ENCODE measurements around the gene SMARCA4.
"Not testable (repeated sequence)": the region's sequence is repeated elsewhere in the genome, so short reads cannot be mapped to it uniquely, and the experiment has no call there.

The SMARCA4 gene

DNA sequence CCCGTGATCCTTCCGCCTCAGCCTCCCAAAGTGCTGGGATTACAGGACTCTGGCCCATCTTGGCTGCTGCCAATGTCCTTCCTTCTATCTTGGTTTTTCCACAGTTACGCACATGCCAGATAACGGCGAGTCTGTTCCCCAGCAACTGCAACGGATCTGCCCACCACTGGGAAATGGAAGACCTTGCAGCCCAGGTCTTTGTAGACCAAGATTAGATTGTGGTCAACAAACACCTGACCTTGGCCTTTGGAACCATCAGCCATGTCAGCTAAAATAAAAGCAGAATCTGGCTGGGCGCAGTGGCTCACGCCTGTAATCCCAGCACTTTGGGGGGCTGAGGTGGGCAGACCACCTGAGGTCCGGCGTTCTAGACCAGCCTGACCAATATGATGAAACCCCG is 118.1 kb downstream of the SMARCA4 start:
- no peak for DNase-seq

DNA sequence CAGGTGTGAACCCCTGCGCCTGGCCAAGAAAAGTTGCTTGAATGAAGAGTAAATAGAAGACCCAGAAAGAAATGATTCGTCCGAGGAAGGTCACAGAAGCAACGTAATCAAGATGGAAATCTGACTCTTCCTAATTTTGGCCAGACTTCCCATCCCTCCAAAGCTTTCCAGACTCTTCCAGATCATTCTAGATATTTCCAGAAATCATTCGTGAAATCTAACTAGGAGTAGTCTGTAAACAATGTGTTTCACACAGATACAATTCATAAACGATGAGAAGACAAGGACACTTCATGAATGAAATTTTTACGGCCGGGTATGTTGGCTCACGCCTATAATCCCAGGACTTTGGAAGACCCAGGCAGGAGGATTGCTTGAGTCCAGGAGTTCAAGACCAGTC is 119.2 kb downstream of the SMARCA4 start:
- no peak for DNase-seq

DNA sequence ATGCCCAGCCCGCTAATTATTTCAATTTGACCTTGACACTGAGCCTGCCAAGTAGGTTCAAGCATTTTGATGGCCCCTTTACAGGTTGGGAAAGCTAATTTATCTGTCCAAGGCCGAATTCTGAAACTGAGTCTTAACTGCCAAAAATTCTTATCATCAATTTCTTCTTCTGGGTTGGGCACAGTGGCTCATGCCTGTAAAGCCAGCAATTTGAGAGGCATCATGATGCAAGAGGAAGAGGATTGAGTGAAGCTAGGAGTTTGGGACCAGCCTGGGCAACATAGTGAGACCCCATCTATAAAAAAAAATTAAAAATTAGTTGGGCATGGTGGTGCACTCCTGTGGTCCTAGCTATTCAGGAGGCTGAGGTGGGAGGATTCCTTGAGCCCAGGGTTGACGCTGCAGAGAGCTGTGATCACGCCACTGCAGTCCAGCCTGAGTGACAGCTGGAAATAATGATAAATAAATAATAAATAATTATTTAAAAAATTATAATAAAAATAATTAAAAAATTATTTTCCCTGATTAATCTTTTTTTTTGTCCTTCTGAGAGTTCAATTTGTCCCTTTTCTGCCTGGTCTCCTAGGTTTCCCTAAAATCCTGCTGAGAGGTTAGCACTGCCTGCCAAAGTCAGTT is 127.2 kb downstream of the SMARCA4 start:
- no peak for DNase-seq

DNA sequence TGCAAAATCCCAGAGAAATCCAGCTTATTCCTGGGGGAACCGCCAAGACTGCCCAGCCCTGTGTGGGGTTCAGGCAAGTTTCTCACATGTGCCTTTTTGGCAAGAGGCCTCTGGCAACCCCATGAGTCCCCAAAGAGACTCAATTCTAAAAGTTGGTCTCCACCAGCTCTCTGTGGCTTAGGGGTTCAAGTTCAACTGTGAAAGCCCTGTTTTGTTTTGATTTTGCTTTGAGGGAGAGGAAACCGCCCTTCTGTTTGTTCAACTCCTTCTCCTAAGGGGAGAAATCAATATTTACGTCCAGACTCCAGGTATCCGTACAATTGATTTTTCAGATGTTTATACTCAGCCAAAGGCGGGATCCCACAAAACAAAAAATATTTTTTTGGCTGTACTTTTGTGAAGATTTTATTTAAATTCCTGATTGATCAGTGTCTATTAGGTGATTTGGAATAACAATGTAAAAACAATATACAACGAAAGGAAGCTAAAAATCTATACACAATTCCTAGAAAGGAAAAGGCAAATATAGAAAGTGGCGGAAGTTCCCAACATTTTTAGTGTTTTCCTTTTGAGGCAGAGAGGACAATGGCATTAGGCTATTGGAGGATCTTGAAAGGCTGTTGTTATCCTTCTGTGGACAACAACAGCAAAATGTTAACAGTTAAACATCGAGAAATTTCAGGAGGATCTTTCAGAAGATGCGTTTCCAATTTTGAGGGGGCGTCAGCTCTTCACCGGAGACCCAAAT is 127.8 kb downstream of the SMARCA4 start:
- no peak for DNase-seq

- DNase-seq: peak; percentile 88
Observed at GRCh38 chr19:11089254-11090013, 128.6 kb downstream of the SMARCA4 start, which contains the start of gene LDLR. LDLR (plus strand) TSS chr19:11089463; CDS start chr19:11089549, 86 bp downstream.

DNA sequence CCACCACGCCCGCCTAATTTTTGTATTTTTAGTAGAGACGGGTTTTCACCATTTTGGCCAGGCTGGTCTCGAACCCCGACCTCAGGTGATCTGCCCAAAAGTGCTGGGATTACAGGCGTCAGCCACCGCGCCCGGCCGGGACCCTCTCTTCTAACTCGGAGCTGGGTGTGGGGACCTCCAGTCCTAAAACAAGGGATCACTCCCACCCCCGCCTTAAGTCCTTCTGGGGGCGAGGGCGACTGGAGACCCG is 129.1 kb downstream of the SMARCA4 start:
- DNase-seq: not testable (repeated sequence)

- DNase-seq: peak; percentile 99
Observed at GRCh38 chr19:11090264-11090996, 129.6 kb downstream of the SMARCA4 start.

GRCh38 chr19:11090997-11091702 is 130.3 kb downstream of the SMARCA4 start:
- peak; percentile 20 for DNase-seq

- DNase-seq: peak; percentile 60
Observed at GRCh38 chr19:11091703-11092153, 130.9 kb downstream of the SMARCA4 start.

DNA sequence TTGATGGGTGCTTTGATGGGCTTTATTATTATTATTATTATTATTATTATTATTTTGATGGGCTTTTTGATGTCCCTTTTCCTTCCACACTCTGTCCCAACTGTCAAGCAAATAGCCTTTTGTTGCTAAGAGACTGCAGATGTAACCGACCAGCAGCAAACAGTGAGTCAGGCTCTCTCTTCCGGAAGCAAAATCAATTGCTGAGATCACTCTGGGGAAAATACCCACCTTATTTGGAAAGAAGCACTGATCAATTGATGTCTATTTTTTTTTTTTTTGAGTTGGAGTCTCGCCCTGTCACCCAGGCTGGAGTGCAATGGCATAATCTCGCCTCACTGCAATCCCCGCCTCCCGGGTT is 131.3 kb downstream of the SMARCA4 start:
- DNase-seq: peak; percentile 35

- no peak for DNase-seq
Observed at GRCh38 chr19:11093689-11094238, 132.9 kb downstream of the SMARCA4 start.

DNA sequence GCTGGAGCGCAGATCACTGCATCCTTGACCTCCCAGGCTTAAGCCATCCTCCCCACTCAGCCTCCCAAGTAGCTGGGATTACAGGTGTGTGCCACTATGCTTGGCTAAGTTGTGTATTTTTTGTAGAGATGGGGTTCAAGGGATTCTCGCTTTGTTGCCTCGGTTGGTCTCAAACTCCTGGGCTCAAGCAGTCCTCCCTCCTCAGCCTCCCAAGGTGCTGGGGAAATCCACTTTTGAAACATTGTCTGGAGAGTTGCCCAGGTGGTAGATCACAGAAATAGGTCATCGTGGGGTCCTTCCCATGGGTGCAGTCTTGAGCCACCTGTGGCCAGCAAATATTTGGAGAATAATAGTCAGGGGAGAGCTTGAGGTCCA is 133.7 kb downstream of the SMARCA4 start:
- DNase-seq: no peak

- peak; percentile 59 for DNase-seq
Observed at GRCh38 chr19:11096210-11096841, 135.5 kb downstream of the SMARCA4 start.

- not testable (repeated sequence) for DNase-seq
Observed at GRCh38 chr19:11097367-11097766, 136.5 kb downstream of the SMARCA4 start.

DNA sequence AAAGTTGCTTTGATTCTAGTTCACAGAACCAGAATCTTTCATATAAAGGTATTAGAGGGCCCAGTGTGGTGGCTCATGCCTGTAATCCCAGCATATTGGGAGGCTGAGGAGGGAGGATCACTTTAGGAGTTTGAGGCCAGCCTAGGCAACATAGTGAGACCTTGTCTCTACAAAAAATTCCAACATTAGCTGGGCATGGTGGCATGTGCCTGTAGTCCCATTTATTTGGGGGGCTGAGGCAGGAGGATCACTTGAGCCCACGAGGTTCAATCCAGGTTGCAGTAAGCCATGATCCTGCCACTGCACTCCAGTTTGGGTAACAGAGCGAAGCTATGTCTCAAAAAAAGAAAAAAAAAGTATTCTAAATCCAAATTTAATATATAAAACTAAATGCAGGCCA is 137.5 kb downstream of the SMARCA4 start:
- no peak for DNase-seq

DNA sequence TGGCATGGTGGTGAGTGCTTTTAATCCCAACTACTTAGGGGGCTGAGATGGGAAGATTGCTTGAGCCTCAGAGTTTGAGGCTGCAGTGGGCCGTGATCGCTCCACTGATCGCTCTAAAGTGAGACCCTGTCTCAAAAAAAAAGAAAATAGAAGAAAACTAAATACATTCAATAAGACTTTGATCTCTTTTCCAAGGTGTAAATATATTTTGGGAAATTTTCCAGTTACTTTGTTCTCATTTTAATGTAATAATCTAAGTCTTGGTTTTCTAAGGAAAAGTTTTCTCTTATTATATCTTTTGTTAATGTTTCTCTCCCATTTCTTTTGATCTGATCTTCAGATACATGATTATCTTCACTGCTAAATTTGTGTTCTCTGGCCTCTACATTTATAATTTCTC is 138.0 kb downstream of the SMARCA4 start:
- DNase-seq: no peak

DNA sequence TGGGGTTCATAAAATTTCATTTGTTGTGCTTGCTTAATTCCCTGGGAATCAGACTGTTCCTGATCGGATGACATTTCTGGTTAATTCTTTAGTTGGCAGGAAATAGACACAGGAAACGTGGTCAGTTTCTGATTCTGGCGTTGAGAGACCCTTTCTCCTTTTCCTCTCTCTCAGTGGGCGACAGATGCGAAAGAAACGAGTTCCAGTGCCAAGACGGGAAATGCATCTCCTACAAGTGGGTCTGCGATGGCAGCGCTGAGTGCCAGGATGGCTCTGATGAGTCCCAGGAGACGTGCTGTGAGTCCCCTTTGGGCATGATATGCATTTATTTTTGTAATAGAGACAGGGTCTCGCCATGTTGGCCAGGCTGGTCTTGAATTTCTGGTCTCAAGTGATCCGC is 139.2 kb downstream of the SMARCA4 start:
- no peak for DNase-seq

GRCh38 chr19:11101057-11101456 is 140.2 kb downstream of the SMARCA4 start:
- no peak for DNase-seq

GRCh38 chr19:11102944-11103343 is 142.1 kb downstream of the SMARCA4 start:
- DNase-seq: no peak

DNA sequence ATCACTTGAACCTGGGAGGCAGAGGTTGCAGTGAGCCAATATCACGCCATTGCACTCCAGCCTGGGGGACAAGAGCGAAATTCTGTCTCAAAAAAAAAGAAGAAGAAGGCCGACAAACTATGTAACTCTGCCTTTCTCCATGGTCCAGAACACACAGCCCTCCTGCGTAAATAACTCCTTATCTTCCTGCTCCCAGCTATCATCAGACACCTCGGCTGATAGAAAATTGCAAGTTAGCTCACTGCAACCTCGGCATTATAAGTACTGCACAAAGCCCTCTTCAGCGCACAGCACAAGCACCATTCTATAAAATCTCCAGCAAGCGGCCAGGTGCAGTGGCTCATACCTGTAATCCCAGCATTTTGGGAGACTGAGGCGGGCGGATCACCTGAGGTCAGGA is 142.8 kb downstream of the SMARCA4 start:
- not testable (repeated sequence) for DNase-seq

- no peak for DNase-seq
Observed at GRCh38 chr19:11105014-11105636, 144.3 kb downstream of the SMARCA4 start.
